KMS-11 (cell line): Measurements from ENCODE around the gene BLTP2.

Experiments
- H2AFZ ChIP-seq: fragments of 200-600 bp; sonication (generic); 2 replicates; pipeline ENCODE4 v1.6.1; 2016; ENCODE audit warnings: antibody characterized with exemption, mixed run types, low read depth
- H3K27ac ChIP-seq: fragments of 200-600 bp; sonication (generic); 2 replicates; pipeline ENCODE4 v1.6.1; 2016; ENCODE audit warnings: mild to moderate bottlenecking, mixed run types
- H3K27me3 ChIP-seq: fragments of 200-600 bp; sonication (generic); 2 replicates; pipeline ENCODE4 v1.6.1; 2017; ENCODE audit warnings: mild to moderate bottlenecking, low read depth, mixed run types, moderate library complexity; ENCODE audit not compliant: insufficient read depth
- H3K36me3 ChIP-seq: fragments of 200-600 bp; sonication (generic); 2 replicates; pipeline ENCODE4 v1.6.1; 2017; ENCODE audit warnings: mild to moderate bottlenecking, mixed run types; ENCODE audit not compliant: insufficient read depth
- H3K4me1 ChIP-seq: fragments of 200-600 bp; sonication (generic); 2 replicates; pipeline ENCODE4 v1.6.1; 2016; ENCODE audit warnings: mild to moderate bottlenecking, low read depth, mixed run types; ENCODE audit not compliant: poor library complexity, severe bottlenecking
- H3K4me2 ChIP-seq: fragments of 200-600 bp; sonication (generic); 2 replicates; pipeline ENCODE4 v1.7.0; 2016; ENCODE audit warnings: mild to moderate bottlenecking, mixed run types
- H3K4me3 ChIP-seq: fragments of 200-600 bp; sonication (generic); IDR thresholded peaks from 2 replicates; pipeline ENCODE4 v1.6.1; 2017; ENCODE audit warnings: low read depth, low read length, mixed read lengths; ENCODE audit not compliant: insufficient read depth
- H3K79me2 ChIP-seq: fragments of 200-600 bp; sonication (generic); 2 replicates; pipeline ENCODE4 v1.6.1; 2016; ENCODE audit warnings: low read depth, mixed run types; ENCODE audit not compliant: insufficient read depth
- H3K9ac ChIP-seq: fragments of 200-600 bp; sonication (generic); 2 replicates; pipeline ENCODE4 v1.6.1; 2016; ENCODE audit warnings: mild to moderate bottlenecking, mixed run types
- H4K20me1 ChIP-seq: fragments of 200-600 bp; sonication (generic); 2 replicates; pipeline ENCODE4 v1.6.1; 2016; ENCODE audit warnings: mild to moderate bottlenecking, mixed run types; ENCODE audit not compliant: insufficient read depth
- CTCF ChIP-seq: fragments of 200-600 bp; sonication (generic); conservative IDR thresholded peaks from 2 replicates; pipeline ENCODE4 v1.6.1; 2017; ENCODE audit warnings: low read depth, mild to moderate bottlenecking, antibody characterized with exemption, low read length, moderate library complexity, mixed read lengths

BLTP2 gene

GRCh38 chr17:28675490-28675889 lies 30.5 kb upstream of the BLTP2 start:
- Histone ChIP-seq H3K36me3 (peaks cover 24% of the 10 kb centered on the region), H3K4me3 (no peak overlapping the region), H4K20me1 (0 out of 2 replicates have a peak, but pooled peaks cover 5% of the 10 kb centered on the region), H3K9ac (no peak overlapping the region), H3K4me2 (no peak overlapping the region), H2AFZ (no peak overlapping the region), H3K27ac (no peak overlapping the region), H3K4me1 (peaks cover 5% of the 10 kb centered on the region), H3K79me2 (peaks cover 5% of the 10 kb centered on the region; the same call in 1 of the 2 replicates), H3K27me3 (no peaks in the 10 kb centered on the region)
- TF ChIP-seq CTCF: no peak

- no peak overlapping the region for H3K9ac ChIP-seq
- H3K79me2 ChIP-seq: peaks cover 50% of the 10 kb centered on the region
- TF ChIP-seq CTCF: no peak
- H3K4me3 ChIP-seq: no peak overlapping the region
- H3K27ac ChIP-seq: no peak overlapping the region
- no peak overlapping the region for H3K4me2 ChIP-seq
- H2AFZ ChIP-seq: no peak overlapping the region
- peaks cover 12% of the 10 kb centered on the region for H3K36me3 ChIP-seq
- no peaks in the 10 kb centered on the region for H3K27me3 ChIP-seq
- 0 out of 2 replicates have a peak, but pooled peaks cover 5% of the 10 kb centered on the region for H4K20me1 ChIP-seq
- H3K4me1 ChIP-seq: peaks cover 9% of the 10 kb centered on the region
Observed at GRCh38 chr17:28669918-28670317, 25.0 kb upstream of the BLTP2 start.

- 0 out of 2 replicates have a peak, but pooled peaks cover 5% of the 10 kb centered on the region for H4K20me1 ChIP-seq
- H3K36me3 ChIP-seq: peaks cover 8% of the 10 kb centered on the region
- no peak overlapping the region for H3K27ac ChIP-seq
Observed at GRCh38 chr17:28667870-28668269, 22.9 kb upstream of the BLTP2 start.

GRCh38 chr17:28665994-28666393 lies 21.0 kb upstream of the BLTP2 start:
- Histone ChIP-seq H3K4me2 (no peak overlapping the region), H3K4me1 (peaks cover 25% of the 10 kb centered on the region), H4K20me1 (0 out of 2 replicates have a peak, but pooled peaks cover under 1% of the 10 kb centered on the region), H3K27ac (no peak overlapping the region), H3K9ac (no peak overlapping the region), H2AFZ (no peak overlapping the region), H3K4me3 (no peak overlapping the region), H3K36me3 (no peaks in the 10 kb centered on the region; the same call in 1 of the 2 replicates), H3K79me2 (peaks cover 86% of the 10 kb centered on the region), H3K27me3 (no peaks in the 10 kb centered on the region)
- no peak for TF ChIP-seq CTCF

More at GRCh38 chr17:28667870-28668269, 22.9 kb upstream of the BLTP2 start:
- H3K4me2 ChIP-seq: no peak overlapping the region
- TF ChIP-seq CTCF: no peak
- H3K4me1 ChIP-seq: peaks cover 23% of the 10 kb centered on the region
- no peak overlapping the region for H3K9ac ChIP-seq
- no peak overlapping the region for H3K4me3 ChIP-seq
- H3K79me2 ChIP-seq: peaks cover 71% of the 10 kb centered on the region
- no peaks in the 10 kb centered on the region for H3K27me3 ChIP-seq
- no peak overlapping the region for H2AFZ ChIP-seq
